Kidney tubule cell (primary cell): ENCODE results near the gene CCDC88A.
A peak's percentile ranks its signal among the peaks of the same experiment; 100 is the strongest.
"Not testable (repeated sequence)": the region's sequence is repeated elsewhere in the genome, so short reads cannot be mapped to it uniquely, and the experiment has no call there.

Experiments used
- DNase-seq: peaks from one replicate; pipeline ENCODE4 v3.0.0-alpha.2; 2018; ENCODE audit warnings: low spot score

Gene CCDC88A

DNA sequence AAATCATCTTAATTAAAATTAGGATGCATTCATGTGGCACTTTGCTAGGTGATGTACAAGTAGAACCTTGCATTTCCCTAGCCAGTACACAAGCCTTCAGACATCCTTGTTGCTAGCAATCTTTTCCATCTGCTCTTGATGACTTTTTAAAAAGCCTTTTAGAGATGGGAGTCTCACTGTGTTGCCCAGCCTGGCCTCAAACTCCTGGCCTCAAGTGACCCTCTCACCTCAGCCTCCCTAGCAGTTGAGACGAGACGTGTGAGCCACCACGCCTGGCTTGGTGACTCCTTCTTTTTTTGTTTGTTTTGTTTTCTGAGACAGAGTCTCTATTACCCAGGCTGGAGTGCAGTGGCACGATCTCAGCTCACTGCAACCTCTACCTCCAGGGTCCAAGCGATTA is 1.7 kb upstream of the CCDC88A start:
- no peak for DNase-seq

DNA sequence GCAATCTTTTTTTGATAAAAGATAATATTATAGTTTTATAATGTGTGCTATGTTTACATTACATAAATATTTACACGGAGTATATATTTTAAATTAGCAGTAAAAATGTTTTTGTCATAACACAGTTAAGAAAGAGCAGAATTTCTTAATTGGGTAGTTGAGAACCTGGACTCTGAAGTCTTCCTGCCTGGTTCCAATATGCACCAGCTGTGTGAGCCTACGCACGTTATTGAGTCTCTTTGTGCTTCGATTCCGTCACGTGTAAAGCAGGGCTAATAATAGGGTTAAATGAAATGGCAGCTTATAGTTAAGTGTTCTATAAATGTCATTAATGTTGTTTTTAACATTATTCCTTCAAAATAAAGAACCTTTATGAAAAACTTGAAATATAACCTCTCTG is 1.2 kb upstream of the CCDC88A start:
- DNase-seq, result no peak

DNA sequence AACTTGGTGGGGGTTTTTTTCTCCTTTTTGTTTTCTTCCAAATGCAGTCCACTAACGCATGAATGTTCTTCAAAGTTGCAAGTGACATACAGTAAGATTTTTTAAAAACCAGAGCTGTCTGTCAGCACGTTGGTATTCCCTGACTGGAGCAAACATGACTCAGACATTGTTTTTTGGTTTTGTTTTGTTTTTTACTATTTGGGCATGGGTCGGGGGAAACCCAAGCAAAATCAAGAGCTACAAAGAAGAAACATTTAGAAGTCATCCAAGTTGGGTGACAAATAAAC is 726 bp upstream of the CCDC88A start:
- no peak for DNase-seq

- DNase-seq, result peak; percentile 39
Measured at GRCh38 chr2:55419233-55419678, 400 bp downstream of the CCDC88A start.

GRCh38 chr2:55418512-55419232 is 984 bp downstream of the CCDC88A start:
- DNase-seq, result peak; percentile 13

- no peak for DNase-seq
Measured at GRCh38 chr2:55418072-55418471, 1.6 kb downstream of the CCDC88A start.

GRCh38 chr2:55416786-55417568 is 2.7 kb downstream of the CCDC88A start:
- DNase-seq, result no peak

DNA sequence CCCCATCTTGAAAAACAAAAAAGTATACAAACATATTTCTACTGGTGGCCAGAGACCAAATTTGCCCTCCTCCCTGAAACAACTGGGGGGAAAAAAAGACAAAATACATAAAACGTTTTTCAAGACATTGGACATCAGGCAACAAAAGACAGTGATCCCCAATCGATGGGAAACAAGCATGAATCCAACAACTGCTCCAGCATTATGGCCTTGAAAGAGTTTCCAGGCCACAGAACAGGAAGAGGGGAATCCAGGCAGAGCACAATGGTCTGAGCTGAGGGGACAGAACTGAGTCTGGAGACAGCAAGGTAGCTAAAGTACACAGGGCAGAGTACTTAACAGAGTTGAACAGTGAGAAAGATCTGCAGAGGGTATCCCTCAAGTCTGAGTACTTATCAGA is 4.4 kb downstream of the CCDC88A start:
- no peak for DNase-seq

GRCh38 chr2:55408918-55409868 is 10.5 kb downstream of the CCDC88A start:
- peak; percentile 46 for DNase-seq

GRCh38 chr2:55408098-55408882 is 11.4 kb downstream of the CCDC88A start:
- DNase-seq, result peak; percentile 68

DNA sequence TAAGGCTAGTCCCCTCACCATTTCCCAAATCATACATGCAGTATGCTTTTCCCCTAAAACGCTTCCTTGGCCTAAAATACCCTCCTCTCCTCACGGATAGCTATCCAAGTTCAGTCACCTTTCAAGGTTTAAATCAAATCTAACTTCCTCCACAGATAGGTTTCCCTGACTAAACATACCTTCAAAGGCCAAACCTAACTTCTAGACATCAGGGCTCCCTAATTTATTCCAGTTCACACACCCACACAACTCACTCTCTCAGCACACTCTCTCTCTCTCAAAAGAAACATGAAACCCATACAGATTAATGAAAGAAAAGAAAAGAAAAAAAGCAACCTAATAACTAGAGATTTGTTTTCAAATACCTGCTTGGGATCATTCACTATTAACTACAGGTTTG is 14.5 kb downstream of the CCDC88A start:
- no peak for DNase-seq

- no peak for DNase-seq
Measured at GRCh38 chr2:55403256-55403998, 16.2 kb downstream of the CCDC88A start.

DNA sequence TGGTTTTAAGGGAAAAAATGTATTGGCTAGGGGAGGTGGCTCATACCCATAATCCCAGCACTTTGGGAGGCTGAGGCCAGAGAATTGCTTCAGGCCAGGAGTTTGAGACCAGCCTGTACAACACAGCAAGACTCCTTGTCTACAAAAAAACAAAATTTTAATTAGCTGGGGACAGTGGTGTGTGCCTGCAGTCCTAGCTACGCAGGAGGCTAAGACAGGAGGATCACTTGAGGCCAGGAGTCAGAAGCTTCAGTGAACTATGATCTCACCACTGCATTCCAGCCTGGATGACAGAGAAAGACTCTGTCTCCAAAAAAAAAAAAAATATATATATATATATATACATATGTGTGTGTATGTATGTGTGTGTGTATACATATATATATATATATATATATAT is 18.5 kb downstream of the CCDC88A start:
- DNase-seq, result no peak

- no peak for DNase-seq
Measured at GRCh38 chr2:55400332-55400731, 19.3 kb downstream of the CCDC88A start.

DNA sequence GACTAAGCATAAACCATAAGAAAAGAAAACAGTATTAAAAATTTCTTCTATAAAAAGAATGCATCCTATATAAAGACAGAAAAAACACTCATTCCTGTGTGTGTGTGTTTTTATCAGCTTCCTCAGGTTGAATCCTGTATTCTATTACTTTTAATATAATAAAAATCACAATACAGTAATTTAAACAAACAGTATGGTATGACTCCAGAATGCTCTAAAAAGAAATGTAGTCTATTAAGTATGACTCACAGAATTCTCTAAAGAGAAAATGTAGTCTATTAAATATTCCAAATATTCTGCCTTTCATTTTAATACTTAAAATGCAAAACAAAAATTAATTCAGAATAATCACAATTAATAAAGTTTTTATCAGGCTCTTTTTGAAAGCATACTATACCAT is 19.8 kb downstream of the CCDC88A start:
- no peak for DNase-seq

DNA sequence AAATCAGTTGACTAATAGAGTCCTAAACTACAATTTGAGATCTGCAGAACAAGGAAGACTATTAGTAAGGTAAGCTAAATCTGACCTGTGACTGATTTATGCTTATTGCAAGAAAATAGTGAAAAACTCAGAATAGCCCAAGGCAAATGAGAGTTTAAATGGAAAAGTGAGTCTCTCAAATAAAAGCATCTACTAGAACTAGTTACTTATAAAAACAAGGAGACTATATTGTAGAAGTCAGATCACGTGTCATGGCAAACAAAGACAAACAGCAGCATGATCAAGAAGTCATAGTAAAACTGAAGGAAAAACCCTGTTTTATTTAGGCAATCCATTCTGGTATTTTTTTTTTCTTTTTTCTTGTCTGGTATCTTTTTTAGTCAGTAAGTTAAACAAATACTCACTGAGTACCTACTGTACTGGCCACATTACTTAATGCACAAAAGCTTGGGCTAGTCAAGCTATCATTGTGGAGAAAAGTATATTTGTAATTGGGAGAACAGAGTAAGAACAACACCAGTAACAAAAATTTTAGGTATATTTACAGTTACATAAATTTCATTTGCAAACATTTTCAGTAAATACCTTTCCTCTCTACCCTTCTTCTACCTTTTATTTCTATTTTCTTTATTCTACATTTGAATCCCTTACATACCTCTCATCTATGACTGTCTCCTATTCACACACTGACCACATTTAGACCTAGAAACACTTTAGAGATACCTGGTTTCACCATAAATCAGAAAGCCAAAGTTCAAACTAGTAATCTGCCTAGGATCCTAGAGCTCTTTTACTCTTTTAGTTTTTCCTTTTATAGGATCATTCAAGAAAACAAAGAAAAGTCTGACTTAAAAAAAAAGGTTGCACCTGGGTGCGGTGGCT is 23.7 kb downstream of the CCDC88A start:
- no peak for DNase-seq

GRCh38 chr2:55391615-55392242 is 27.9 kb downstream of the CCDC88A start:
- no peak for DNase-seq

GRCh38 chr2:55391155-55391554 is 28.5 kb downstream of the CCDC88A start:
- no peak for DNase-seq

DNA sequence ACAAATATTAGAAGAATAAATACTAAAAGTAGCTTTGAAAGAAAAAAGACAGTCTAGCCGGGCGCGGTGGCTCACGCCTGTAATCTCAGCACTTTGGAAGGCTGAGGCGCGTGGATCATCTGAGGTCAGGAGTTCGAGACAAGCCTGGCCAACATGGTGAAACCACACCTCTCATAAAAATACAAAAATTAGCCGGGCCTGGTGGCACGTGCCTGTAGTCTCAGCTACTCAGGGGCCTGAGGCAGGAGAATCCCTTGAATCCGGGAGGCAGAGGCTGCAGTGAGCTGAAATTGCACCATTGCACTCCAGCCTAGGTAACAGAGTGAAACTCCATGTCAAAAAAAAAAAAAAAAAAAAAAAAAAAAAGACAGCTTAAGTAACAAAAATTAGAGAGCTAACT is 34.1 kb downstream of the CCDC88A start:
- not testable (repeated sequence) for DNase-seq

- DNase-seq, result no peak
Measured at GRCh38 chr2:55384786-55385185, 34.9 kb downstream of the CCDC88A start.
